Measurements from ENCODE around the gene CEP68. TPM values are rescaled to one million over a fixed set of nuclear protein-coding genes. Genes with fewer than 3 reads are reported as not detected.
"Not testable (repeated sequence)": the region's sequence is repeated elsewhere in the genome, so short reads cannot be mapped to it uniquely, and the experiment has no call there.

CEP68 gene
- total RNA-seq, 1 donor from 2014 or later = 20.3 TPM

- no peak for DNase-seq
Measured at GRCh38 chr2:65079017-65079416, 22.8 kb downstream of the CEP68 start.

GRCh38 chr2:65081232-65081685 lies 25.0 kb downstream of the CEP68 start:
- DNase-seq = no peak

- DNase-seq = no peak
Measured at GRCh38 chr2:65085148-65085547, 28.9 kb downstream of the CEP68 start.

- DNase-seq = no peak
Measured at GRCh38 chr2:65092791-65093190, 36.6 kb downstream of the CEP68 start.

- no peak for DNase-seq
Measured at GRCh38 chr2:65093211-65093610, 37.0 kb downstream of the CEP68 start.

GRCh38 chr2:65096948-65097347 lies 40.7 kb downstream of the CEP68 start:
- no peak for DNase-seq

- no peak for DNase-seq
Measured at GRCh38 chr2:65097844-65098243, 41.6 kb downstream of the CEP68 start.

- no peak for DNase-seq
Measured at GRCh38 chr2:65098741-65099140, 42.5 kb downstream of the CEP68 start.

- DNase-seq = no peak
Measured at GRCh38 chr2:65101071-65101470, 44.9 kb downstream of the CEP68 start.

GRCh38 chr2:65103013-65103715 lies 46.9 kb downstream of the CEP68 start:
- DNase-seq = no peak

GRCh38 chr2:65107530-65107929 lies 51.3 kb downstream of the CEP68 start:
- DNase-seq = no peak

GRCh38 chr2:65108780-65109179 lies 52.6 kb downstream of the CEP68 start:
- DNase-seq = no peak

GRCh38 chr2:65112633-65113032 lies 56.4 kb downstream of the CEP68 start:
- no peak for DNase-seq

GRCh38 chr2:65113229-65113628 lies 57.0 kb downstream of the CEP68 start:
- no peak for DNase-seq

GRCh38 chr2:65113816-65114215 lies 57.6 kb downstream of the CEP68 start:
- DNase-seq = no peak

GRCh38 chr2:65114921-65115320 lies 58.7 kb downstream of the CEP68 start:
- no peak for DNase-seq

GRCh38 chr2:65116645-65117044 lies 60.4 kb downstream of the CEP68 start:
- DNase-seq = no peak

- no peak for DNase-seq
Measured at GRCh38 chr2:65120990-65121693, 64.9 kb downstream of the CEP68 start.

GRCh38 chr2:65122313-65122712 lies 66.1 kb downstream of the CEP68 start:
- DNase-seq = no peak

- DNase-seq = not testable (repeated sequence)
Measured at GRCh38 chr2:65125457-65125856, 69.2 kb downstream of the CEP68 start.

- peak; percentile 44 for DNase-seq
Measured at GRCh38 chr2:65128297-65129190, 72.3 kb downstream of the CEP68 start.

GRCh38 chr2:65129286-65129825 lies 73.1 kb downstream of the CEP68 start:
- peak; percentile 47 for DNase-seq

All from skin of body (tissue), 2 donors.